Stimulated activated CD8-positive, alpha-beta memory T cell treated with anti-CD3 and anti-CD28 coated beads, Interleukin-12 subunit alpha, Interleukin-12 subunit beta, amount 100 ng/mL, for 4 hours (primary cell): ENCODE data around the gene TAB2.
"Not testable (repeated sequence)": the region's sequence is repeated elsewhere in the genome, so short reads cannot be mapped to it uniquely, and the experiment has no call there.

ENCODE experiments used
- DNase-seq: peaks from one replicate; pipeline ENCODE4 v3.0.0-alpha.2; 2020; ENCODE audit warnings: low read depth

TAB2 gene

DNA sequence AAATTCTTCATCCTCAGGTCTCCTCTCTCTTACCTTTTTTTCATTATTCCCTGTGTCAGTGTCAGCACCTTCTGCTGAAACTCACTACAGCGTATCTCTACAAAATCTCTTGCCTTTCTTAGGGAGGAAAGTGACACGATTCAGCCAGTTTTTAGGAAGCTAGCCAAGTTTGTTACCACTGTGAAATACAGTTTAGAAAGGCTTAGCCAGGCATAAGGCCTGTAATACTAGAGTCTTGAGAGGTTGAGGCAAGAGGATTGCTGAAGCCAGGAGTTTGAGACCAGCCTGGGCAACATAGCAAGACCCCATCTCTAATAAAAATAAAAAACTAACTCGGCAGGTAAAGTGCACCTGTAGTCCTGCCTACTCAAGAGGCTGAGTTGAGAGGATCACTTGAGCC is 16.7 kb downstream of the TAB2 start:
- no peak for DNase-seq

DNA sequence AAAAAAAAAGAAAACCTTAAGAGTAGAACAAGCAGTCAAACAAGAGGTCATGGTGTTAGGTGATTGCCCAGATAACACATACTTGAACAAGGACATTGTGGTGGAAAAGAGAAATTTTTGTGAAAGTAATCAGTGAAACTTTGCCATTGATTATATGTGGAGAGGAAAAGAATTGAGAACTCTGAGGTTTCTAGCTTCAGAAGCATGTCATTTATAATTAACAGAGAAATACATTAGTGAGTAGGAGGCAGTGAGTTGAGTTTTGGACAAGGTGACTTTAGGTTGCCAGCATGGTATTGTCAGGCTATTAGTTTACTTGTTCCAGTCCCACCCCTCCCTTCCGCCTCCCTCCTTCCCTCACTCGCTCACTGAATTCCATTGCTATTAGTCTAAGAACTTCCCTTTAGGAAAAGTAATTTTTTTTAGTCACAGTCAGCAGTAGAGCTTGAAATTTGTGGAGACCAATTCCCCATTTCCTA is 17.2 kb downstream of the TAB2 start:
- no peak for DNase-seq

DNA sequence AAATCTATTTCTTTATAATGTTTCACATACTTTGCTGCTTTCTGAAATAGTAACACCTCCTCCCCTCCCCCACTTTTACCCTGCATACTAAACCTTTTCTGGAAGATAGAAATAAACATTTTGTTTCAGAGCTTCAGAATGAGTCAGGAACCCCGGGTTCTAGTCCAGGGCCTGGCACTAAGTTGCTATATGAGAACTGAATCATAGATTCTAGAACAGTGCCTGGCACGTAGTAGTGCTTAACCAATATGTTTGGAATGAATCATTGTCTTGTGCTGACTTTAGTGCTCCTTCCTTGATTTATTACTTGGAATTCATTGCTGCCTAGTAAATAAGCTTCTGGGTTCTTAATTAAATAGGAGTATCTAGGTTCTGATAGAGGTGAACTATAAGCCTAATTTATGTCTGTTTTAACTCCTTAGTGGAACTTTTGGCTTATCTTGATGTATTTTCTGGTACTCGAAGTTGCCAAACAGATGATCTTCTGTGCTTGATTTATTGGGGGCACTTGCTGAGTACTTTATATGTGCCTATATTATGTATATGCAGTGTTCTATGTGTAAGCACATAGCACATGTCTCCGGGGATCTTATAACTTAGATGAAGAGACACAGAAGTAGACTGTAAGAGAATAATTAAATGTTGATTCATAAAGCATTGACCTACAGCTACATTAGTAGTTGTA is 18.6 kb downstream of the TAB2 start:
- DNase-seq: no peak

DNA sequence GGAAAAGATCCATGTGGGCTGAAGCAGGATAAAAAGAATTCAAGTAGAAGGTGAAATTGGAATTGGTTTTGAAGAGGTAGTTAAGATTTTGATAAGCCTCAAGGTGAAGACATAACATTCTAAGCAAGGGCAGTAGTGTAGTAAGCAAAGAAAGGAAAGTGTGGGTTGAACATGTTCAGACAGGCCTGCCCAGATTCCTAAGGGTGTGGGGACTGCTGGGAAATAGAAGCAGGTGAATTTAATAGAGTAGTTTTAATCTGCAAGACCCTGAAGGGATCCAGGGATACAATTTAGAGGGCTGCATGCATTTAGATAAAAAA is 19.1 kb downstream of the TAB2 start:
- DNase-seq: no peak

DNA sequence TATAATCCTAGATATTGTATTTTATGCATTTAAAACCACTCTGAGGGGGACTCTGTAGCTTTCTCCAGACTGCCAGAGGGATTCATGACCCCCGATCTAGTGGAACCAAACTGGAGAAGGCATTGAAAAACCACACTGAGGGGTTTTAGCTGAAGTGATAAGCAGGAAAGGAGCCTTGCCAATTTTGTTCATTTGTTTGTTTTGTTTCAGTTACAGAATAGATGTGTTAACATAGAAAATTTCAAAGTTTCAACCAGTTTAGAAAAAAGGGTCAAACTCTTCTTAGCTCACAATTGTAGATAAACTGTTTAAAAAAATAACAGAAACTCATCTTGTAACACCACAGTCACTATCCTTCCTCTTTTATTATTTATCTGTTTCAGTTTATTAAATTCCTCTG is 19.8 kb downstream of the TAB2 start:
- no peak for DNase-seq

DNA sequence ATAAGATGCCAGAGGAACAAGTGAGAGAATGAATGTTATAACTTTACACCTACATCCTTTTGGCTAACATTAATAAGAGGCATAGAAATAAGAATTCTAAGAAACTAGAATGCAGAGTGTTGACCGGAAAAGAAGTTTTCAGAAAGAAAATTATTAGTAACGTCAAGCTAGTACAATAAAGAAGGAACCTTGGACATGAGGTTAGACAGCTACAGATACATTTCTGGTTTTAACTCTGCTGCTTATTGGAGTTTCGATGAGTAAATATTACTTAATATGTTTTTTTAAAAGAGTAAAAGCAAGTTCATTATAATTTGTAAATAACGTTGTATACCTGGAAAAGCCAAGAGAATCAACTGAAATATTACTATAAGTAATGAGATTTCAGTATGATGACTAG is 22.7 kb downstream of the TAB2 start:
- DNase-seq: no peak

DNA sequence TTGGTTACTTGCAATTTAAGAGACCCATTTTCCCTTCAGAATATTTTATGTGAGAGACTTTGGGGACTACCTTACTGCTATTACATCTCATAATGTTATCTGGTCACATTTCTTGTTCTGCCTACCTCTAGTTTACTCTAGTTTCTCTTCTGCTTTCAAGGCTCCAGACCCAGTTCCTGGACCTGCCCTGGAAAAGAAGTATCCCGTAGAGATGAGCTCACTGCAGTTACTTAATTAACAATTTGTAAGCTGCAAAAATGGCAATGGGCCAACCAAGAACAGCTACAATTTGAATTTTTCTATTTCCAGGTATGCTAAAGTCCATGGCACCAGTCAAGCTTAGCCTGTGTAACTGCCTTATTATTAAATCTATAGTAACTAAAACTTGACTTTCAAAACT is 25.0 kb downstream of the TAB2 start:
- no peak for DNase-seq

DNA sequence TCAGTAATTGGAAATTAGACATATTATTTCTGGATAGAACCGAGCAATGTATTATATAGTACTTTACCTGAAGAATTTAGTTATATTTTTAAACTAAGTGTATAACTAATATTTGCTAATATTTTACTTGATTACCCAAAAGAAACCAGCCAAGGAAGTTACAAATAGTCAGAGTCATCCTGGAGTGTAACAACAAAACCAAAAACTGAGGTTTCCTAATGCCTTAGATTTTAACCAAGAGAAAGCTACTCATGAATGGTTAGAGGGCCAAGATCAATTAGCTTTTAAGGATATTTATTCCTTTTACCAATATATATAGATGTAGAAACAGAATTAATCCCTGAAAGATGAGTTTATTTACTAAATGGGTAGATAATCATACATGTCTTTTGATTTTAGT is 26.0 kb downstream of the TAB2 start:
- DNase-seq: no peak

DNA sequence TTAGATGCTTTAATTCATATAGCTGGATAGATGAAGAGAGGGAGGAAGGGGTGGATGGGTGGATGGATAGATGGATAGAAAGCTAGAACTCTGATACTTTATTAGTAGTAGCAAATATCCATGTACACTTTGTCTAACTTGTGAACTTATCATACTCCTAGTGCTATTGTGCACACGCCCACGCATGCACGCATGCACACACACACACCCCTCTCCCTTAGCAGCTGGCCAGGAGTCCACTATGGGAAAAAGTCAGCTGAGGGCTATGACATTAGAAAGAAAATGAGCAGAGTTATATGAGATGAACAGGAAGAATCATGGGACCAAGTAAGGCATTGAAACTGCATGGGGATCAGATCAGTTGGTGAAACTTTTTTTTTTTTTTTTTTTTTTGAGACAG is 28.6 kb downstream of the TAB2 start:
- no peak for DNase-seq

DNA sequence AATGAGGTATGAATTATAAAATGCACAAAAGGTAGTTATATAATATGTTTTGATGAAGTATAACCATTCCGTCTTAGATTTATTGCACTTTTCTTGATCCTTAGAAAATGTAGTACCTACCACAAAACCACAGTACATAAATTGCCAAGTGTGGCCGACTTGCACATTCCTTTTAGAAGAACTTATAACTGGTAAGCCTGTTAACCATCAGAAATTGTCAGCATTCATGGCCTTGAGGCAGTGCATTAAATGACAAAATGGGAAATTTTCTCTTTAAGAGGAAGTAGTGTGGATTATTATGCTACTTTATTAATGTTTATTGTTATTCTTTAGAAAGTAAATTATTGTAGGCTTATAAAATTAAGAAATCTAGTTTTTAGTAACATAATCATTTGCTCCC is 29.6 kb downstream of the TAB2 start:
- no peak for DNase-seq

DNA sequence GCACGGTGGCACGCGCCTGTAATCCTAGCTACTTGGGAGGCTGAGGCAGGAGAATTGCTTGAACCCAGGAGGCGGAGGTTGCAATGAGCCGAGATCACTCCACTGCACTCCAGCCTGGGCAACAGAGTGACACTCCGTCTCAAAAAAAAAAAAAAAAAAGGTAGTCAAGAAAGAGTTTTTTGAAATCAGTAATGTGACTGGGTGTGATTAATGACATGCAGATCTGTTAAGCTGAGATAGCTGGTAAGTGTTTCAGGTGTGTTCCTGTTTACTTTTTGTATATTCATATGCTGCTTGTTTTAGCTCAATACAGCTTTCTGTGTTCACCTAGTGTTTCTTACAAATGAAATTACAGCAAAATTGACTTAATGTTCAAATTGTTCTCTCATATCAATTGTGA is 31.8 kb downstream of the TAB2 start:
- DNase-seq: not testable (repeated sequence)

DNA sequence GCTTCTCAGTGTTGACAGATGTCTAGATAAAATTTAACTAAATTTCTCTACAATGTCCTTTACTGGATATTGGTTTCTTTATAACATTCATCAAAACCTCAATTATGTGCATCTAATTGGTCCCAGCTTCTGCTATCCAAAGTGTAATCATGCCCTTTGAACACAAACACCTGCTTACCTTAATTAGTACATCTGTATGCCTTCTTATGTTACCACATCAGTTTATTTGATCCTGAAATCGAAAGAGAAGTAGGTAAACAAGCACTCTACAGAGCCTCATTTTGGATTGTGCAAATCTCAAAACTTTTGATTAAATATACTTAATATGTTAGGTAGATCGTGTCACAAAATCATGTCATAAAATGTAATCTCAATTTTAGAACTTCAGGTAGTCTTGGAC is 36.5 kb downstream of the TAB2 start:
- DNase-seq: no peak

DNA sequence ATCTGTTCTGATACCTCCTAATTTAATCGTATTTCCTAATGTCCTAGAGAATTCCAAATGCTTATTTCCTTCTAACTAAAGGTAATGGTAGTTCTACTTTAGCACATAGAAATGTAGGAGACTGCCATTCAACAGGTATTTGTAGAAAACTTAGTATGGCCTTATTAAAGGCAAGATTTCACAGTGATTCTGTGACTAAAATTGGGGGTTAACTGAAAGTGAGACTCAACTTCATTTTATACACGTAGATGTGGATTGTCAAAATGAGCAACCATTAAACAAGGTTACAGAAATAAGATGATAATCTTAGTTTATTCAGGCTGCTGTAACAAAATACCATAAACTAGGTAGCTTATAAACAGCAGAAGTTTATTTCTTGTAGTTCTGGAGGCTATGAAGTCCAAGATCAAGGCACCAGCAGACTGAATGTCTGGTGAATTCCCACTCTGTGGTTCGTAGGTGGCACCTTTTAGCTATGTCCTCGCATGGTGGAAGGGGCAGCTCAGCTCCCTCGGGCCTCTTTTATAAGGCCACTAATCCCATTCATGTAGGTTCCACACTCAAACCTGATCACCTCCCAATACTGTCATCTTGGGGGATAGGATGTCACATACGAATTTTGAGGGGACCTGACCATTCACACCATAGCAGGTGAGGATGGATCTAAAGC is 38.7 kb downstream of the TAB2 start:
- no peak for DNase-seq

DNA sequence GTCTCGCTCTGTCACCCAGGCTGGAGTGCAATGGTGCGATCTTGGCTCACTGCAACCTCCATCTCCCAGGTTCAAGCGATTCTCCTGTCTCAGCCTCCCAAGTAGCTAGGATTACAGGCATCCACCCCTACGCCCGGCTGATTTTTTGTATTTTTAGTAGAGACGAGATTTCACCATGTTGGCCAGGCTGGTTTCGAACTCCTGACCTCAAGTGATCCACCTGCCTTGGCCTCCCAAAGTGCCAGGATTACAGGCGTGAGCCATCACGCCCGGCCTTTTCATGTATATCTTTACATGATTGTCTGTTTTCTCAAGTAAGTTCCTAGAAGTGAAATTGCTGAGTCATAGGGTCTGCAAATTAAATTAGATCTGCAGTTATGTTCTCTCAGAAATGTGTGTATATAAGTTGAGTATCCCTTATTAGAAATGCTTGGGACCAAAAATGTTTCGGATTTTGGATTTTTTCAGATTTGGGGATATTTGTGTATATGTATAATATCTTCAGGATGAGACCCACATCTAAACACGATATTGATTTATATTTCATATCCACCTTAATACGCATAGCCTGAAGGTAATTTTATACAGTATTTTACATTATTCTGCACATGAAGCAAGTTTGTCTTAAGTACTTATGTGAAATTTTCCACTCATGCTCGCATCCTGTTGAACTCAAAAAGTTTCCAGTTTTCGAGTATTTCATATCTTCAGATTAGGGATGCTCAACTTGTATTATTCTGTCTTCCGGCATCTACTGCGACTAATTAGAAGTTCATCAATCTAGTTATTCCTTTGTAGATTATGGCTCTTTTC is 40.4 kb downstream of the TAB2 start:
- no peak for DNase-seq

DNA sequence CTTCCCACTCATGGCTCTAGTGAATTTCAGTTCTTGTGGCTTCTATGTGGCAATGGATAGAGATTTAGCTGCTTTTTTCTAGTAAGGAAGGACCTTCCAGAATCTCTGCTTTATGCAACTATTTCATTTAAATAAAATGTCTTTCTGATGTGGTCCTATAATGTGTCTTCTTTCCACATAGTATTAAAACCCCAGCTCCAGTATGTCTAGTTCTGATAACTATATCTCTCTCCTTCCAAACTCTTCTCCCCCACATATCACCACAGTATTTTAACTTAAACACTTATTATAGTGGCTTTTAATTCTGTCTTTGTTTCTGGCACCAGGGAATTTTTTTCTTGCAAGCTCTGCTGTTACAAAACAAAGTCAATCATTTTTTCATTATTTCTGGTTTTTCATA is 41.9 kb downstream of the TAB2 start:
- no peak for DNase-seq

DNA sequence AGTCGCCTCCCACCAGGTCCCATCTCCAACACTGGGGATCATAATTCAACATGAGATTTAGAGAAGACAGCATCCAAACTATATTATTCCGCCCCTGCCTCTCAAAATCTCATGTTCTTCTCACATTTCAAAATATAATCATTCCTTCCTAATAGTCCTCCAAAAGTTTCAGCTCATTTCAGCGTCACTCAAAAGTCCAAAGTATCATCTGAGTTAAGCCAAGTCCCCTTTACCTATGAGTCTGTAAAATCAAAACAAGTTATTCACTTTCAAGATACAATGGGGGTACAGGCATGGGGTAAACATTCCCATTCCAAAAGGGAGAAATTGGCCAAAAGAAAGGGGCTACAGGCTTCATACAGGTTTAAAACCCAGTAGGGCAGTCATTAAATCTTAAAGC is 43.0 kb downstream of the TAB2 start:
- no peak for DNase-seq

DNA sequence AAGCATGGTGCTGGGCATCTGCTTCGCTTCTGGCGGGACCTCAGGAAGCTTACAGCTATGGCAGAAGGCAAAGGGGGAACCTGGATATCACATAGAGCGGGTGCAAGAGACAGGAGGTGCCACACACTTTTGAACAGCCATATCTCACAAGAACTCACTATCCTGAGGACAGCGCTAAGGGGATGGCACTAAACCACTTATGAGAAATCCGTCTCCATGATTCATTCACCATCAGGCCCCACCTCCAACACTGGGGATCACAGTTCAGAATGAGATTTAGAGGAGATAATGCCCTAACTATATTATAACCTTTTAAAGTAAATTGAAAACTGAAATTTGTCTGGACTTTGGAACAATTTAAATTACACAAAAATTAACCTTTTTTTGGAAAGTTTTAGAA is 44.8 kb downstream of the TAB2 start:
- DNase-seq: no peak

DNA sequence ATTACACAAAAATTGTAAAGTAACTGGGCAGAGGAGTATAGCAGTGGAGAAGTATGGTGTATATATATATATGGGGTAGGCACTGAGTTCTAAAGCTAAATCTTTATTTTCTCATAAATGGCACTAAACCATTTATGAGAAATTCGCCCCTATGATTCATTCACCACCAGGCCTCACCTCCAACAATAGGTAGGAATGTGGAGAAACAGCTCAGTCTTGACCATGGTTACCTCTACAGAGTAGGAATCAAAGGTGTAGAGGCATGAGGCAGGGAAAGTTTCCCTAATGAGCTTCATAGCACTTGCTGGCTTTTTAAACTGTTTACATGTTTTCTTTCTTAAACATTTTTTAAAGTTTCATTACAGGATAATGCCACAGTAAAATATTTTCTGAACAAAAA is 45.6 kb downstream of the TAB2 start:
- DNase-seq: no peak

DNA sequence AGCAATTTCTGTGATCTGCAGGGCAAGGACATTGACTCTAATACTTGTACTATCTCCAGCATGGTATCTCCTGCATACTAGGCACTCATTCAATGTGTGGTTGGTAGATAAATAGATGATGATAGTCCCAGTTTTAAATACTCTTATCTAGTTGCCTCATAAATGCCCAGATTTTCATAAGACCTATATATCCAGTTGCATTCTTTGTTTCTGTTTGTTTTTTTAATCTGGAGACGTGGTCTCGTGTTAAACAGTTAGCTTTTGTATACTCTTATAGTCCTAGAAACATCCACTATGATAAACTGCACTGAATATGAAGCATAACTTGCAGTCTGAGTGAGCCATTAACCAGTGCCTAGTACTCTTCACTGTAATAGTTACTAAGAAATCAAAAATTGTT is 47.0 kb downstream of the TAB2 start:
- no peak for DNase-seq

DNA sequence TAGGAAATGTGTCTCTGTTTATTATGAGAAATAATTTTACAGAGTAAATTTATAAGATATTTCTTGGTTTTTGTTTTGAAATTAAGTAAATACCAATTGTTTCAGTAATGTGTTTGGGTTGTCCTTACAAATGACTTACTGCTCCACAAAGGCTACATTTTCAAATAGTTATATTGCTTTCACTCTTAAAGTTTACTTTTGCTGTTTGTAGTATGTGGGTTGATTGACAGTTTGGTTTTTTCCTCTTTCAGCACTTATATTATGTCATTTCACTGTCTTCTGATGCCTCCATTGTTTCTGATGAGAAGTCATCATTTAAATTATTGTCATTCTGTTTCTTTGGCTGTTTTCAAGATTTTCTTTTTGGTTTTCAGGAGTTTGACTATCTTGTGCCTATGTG is 47.7 kb downstream of the TAB2 start:
- no peak for DNase-seq

DNA sequence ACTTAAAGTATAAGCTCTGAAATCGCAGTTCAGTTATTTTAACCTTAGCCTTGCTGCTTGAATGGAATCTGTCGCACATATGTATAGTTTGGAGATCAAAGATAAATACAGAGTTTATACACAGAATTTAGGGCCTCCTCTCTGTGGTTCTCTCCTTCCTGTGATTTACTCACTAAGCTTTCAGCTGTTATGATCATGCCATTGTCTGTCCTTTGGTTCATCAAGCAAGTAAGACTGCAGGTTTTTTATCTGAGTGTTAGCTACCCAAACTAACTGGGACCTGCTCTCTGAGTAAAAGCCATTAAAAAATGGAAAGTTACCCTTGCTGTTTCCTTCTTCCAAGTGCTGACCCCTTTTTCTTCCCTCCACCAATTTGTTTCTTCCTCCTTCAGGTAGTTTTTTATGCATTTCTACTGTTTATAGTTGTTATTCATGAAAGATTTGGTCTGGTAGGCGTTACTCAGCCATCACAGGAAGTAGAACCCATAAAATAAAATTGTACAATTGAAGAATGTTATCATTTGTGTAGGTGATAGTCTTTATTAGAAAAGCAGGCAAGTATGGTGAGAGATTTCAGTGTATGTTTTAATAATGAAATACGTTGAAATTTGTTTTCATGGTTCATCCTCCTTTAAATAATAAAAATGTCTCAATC is 48.9 kb downstream of the TAB2 start:
- no peak for DNase-seq

DNA sequence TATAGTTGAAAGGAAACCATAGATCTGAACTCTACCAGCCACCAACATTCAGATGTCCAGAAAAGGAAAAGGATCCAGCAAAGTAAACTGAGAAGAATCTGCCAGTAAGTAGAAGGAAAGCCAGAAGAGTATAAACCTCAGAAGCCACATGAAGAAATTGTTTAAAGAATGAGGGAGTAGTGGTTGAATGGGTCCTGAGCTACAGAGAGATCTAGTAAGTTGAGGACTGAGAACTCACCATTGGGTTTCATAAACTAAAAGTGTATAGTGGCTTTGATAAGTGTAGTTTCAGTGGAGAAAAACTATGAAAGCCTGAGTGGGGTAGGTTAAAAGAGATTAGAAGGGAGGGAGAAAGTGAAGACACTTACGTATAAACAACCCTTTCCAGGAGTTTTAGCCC is 50.6 kb downstream of the TAB2 start:
- no peak for DNase-seq

DNA sequence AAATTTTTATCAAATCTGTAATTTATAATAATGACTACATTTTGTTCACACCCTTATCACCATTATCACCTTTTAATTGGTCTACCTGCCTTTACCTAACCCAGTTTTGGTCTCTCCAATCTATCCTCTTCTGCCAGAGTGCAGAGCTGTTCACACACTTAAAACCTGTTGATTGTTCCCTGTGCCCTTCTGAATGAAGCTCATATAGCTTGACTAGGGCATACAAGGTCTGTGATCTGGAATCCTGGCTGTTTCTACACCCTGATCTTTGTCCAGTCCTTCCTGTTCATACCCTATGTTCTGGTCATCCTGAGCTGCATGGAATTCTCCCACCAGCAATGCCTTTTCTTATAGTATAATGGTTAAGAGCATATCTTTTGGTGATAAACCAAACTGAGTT is 53.6 kb downstream of the TAB2 start:
- DNase-seq: no peak
